HepG2 (cell line): ENCODE data around the gene CCZ1B. TPM values are rescaled to one million over a fixed set of nuclear protein-coding genes. Genes with fewer than 3 reads are reported as not detected.
"Not testable (repeated sequence)": the region's sequence is repeated elsewhere in the genome, so short reads cannot be mapped to it uniquely, and the experiment has no call there.

ENCODE experiments used
- ATAC-seq: fragments of 200-7000 bp; cut with Tn5 transposase; 3 replicates; pipeline ENCODE4 v1.9.1; 2020; ENCODE audit warnings: mild to moderate bottlenecking, moderate library complexity
- BruUV-seq: library from RNA; stranded (reverse); fragments of 400-500 nt; replicated peaks from 2 replicates; lab custom pipeline; 2021; lab: Mats Ljungman, UMichigan
- CTCF ChIA-PET: fragments of 300-600 bp; formaldehyde crosslinking; extraction: SDS; loops from one replicate; lab custom pipeline; 2021; ENCODE audit warnings: low total read pairs, inconsistent platforms, low intra/inter-chr PET ratio; lab: Yijun Ruan, JAX
- POLR2A ChIA-PET: fragments of 350-600 bp; sonication (Branson Sonifier 250); formaldehyde crosslinking; loops from one replicate; lab custom pipeline; 2020; ENCODE audit warnings: antibody characterized with exemption, inconsistent platforms; lab: Yijun Ruan, JAX
- DNase-seq: peaks from one replicate; pipeline ENCODE4 v3.0.0-alpha.2; 2015; ENCODE audit warnings: low spot score
- FAIRE-seq: peaks from 3 replicates; lab custom pipeline; 2011; peaks lifted over from hg19 to GRCh38; lab: Jason Lieb, UNC
- H2AFZ ChIP-seq: one replicate; pipeline ENCODE4 v1.6.1; 2011; ENCODE audit warnings: low read length, inconsistent platforms
- H3K27ac ChIP-seq: fragments of 300-600 bp; 3 replicates; pipeline ENCODE4 v1.8.0; 2011; ENCODE audit warnings: mixed run types, mild to moderate bottlenecking, mixed read lengths, low read length, inconsistent platforms; ENCODE audit not compliant: insufficient read depth; ENCODE audit errors: extremely low read length
- H3K27me3 ChIP-seq, 2 experiments: fragments of 200-600 bp in 1 of 2; 2 replicates in 1 of 2; 3 replicates in 1 of 2; pipeline versions ENCODE4 v1.6.0 to v1.8.0; 2011; ENCODE audit warnings: low read length in 2 of 2, mild to moderate bottlenecking in 2 of 2, moderate library complexity in 2 of 2, inconsistent platforms in 1 of 2; ENCODE audit not compliant: insufficient read depth in 2 of 2, control insufficient read depth in 1 of 2
- H3K36me3 ChIP-seq, 2 experiments: fragments of 200-600 bp in 1 of 2; replicated peaks in 1 of 2; 2 replicates in 1 of 2; 3 replicates in 1 of 2; pipeline versions ENCODE4 v1.5.1 to v1.8.0; 2011; ENCODE audit warnings: low read length in 2 of 2, inconsistent platforms in 1 of 2; ENCODE audit not compliant: insufficient read depth in 2 of 2, control insufficient read depth in 1 of 2
- H3K4me1 ChIP-seq: 2 replicates; pipeline ENCODE4 v1.5.1; 2012; ENCODE audit warnings: low read length, inconsistent platforms; ENCODE audit not compliant: insufficient read depth
- H3K4me2 ChIP-seq: 2 replicates; pipeline ENCODE4 v1.6.0; 2011; ENCODE audit warnings: low read depth, low read length, inconsistent platforms
- H3K4me3 ChIP-seq, 3 experiments: fragments of 200-600 bp in 1 of 3; sonication (generic), shearing (Covaris generic) in 1 of 3; replicated peaks in 1 of 3; 2 replicates each; pipeline ENCODE4 v1.5.1; 2011 to 2016; ENCODE audit warnings: low read length in 3 of 3, inconsistent platforms in 2 of 3, low read depth in 2 of 3, mild to moderate bottlenecking in 2 of 3, control low read depth in 1 of 3, mixed read lengths in 1 of 3; ENCODE audit not compliant: insufficient read depth in 1 of 3
- H3K79me2 ChIP-seq: one replicate; pipeline ENCODE4 v1.6.1; 2011; ENCODE audit warnings: low read length, inconsistent platforms; ENCODE audit not compliant: insufficient read depth
- H3K9ac ChIP-seq: 2 replicates; pipeline ENCODE4 v1.6.0; 2011; ENCODE audit warnings: mild to moderate bottlenecking, low read depth, low read length, inconsistent platforms; ENCODE audit not compliant: insufficient read depth
- H3K9me3 ChIP-seq: 2 replicates; pipeline ENCODE4 v1.5.1; 2012; ENCODE audit warnings: mild to moderate bottlenecking, low read length
- H4K20me1 ChIP-seq: 2 replicates; pipeline ENCODE4 v1.6.0; 2011; ENCODE audit warnings: inconsistent platforms, mild to moderate bottlenecking, low read length, moderate library complexity; ENCODE audit not compliant: insufficient read depth
- BORCS8-MEF2B ChIP-seq: sonication (generic); formaldehyde crosslinking; IDR thresholded peaks from 2 replicates; pipeline ENCODE4 v1.8.0; 2022; ENCODE audit warnings: mild to moderate bottlenecking, missing genetic modification reagents
- MYPOP ChIP-seq: sonication (generic); formaldehyde crosslinking; IDR thresholded peaks from 2 replicates; pipeline ENCODE4 v1.8.1; 2023; ENCODE audit warnings: mild to moderate bottlenecking, moderate library complexity, missing genetic modification reagents
- PAXIP1 ChIP-seq: sonication (generic); formaldehyde crosslinking; conservative IDR thresholded peaks from 2 replicates; pipeline ENCODE4 v1.4.0; 2020; ENCODE audit warnings: mild to moderate bottlenecking, missing genetic modification reagents, moderate library complexity
- POGK ChIP-seq: sonication (generic); formaldehyde crosslinking; conservative IDR thresholded peaks from 2 replicates; pipeline ENCODE4 v1.8.0; 2022; ENCODE audit warnings: mild to moderate bottlenecking, moderate library complexity, missing genetic modification reagents
- RXRB ChIP-seq: IDR thresholded peaks from 2 replicates; pipeline ENCODE4 v1.6.1; 2016; ENCODE audit warnings: borderline replicate concordance, missing genetic modification reagents, missing compliant biosample characterization
- SALL1 ChIP-seq: sonication (generic); formaldehyde crosslinking; IDR thresholded peaks from 2 replicates; pipeline ENCODE4 v1.8.0; 2022; ENCODE audit warnings: mild to moderate bottlenecking, missing genetic modification reagents
- SOX5 ChIP-seq: IDR thresholded peaks from 2 replicates; pipeline ENCODE4 v1.6.1; 2016; ENCODE audit warnings: borderline replicate concordance
- TFE3 ChIP-seq: IDR thresholded peaks from 2 replicates; pipeline ENCODE4 v1.6.1; 2016
- USF2 ChIP-seq, 2 experiments: sonication (generic) in 1 of 2; formaldehyde crosslinking in 1 of 2; IDR thresholded peaks; 2 replicates each; pipeline versions ENCODE4 v1.5.1 to v1.6.1; 2011 to 2020; ENCODE audit warnings: borderline replicate concordance in 1 of 2, low read depth in 1 of 2, low read length in 1 of 2, mild to moderate bottlenecking in 1 of 2, missing genetic modification reagents in 1 of 2, moderate library complexity in 1 of 2
- ZNF350 ChIP-seq: sonication (generic); formaldehyde crosslinking; IDR thresholded peaks from 2 replicates; pipeline ENCODE4 v1.4.0; 2020; ENCODE audit warnings: mild to moderate bottlenecking, low read depth, missing genetic modification reagents, borderline replicate concordance
- ZNF501 ChIP-seq: sonication (generic); formaldehyde crosslinking; IDR thresholded peaks from 2 replicates; pipeline ENCODE4 v1.5.1; 2020; ENCODE audit warnings: mild to moderate bottlenecking, moderate library complexity, missing genetic modification reagents
- ZNF644 ChIP-seq: IDR thresholded peaks from 2 replicates; pipeline ENCODE4 v1.6.1; 2016; ENCODE audit warnings: low read depth
- WGBS: methylation state at CpG from one replicate; pipeline ENCODE4 v1.1.6; 2017; ENCODE audit warnings: low lambda C conversion rate; 5-methylcytosine and 5-hydroxymethylcytosine counted together
- in situ Hi-C: cut with HindIII; loops from 2 replicates; pipeline ENCODE4 v1.10.0; 2017; ENCODE audit warnings: low pct_unique_long_range_greater_than_20kb; ENCODE audit not compliant: extremely low pct_ligation_motif_present
- intact Hi-C: fragments of 100-400 bp; cut with micrococcal nuclease; formaldehyde crosslinking; loops from one replicate; pipeline ENCODE4 v1.10.0; 2022; ENCODE audit not compliant: unreplicated experiment
- polyA plus RNA-seq, 8 experiments: library from polyadenylated mRNA; depleted of rRNA in 3 of 8; stranded (reverse) in 7 of 8; unstranded in 1 of 8; fragments of >200 nt; fragmentation: Illumina TruSeq in 4 of 8; extraction: Trizol in 4 of 8; gene quantifications; 2 replicates each; pipeline versions ENCODE4 v1.2.1 to v1.2.3, GENCODE V29; 2011 to 2016; ENCODE audit warnings: low read depth in 4 of 8, missing spikeins in 1 of 8, mixed read lengths in 1 of 8; ENCODE audit not compliant: insufficient read depth in 1 of 8
- total RNA-seq, 5 experiments: library from RNA; depleted of rRNA; stranded (reverse); fragments of >200 nt; fragmentation: Illumina TruSeq; extraction: Trizol; gene quantifications; 2 replicates each; pipeline ENCODE4 v1.2.3, GENCODE V29; 2016; ENCODE audit warnings: low read depth in 1 of 5

The CCZ1B gene
- total and polyA plus RNA-seq, 2 of the 13 experiments (the other 11 are each of a cell fraction or from before 2014, with no cell fraction given) = 24.4 to 50.0 TPM

- POLR2A ChIA-PET = interaction anchor here (1.7 kb wide), 1 partner anchor 15 kb away, joined by 11 read pairs; no protein-coding TSS in a partner anchor
- CTCF ChIA-PET, H3K79me2 ChIP-seq, H4K20me1 ChIP-seq, FAIRE-seq, H3K36me3 ChIP-seq, H3K27me3 ChIP-seq, BruUV-seq, H3K9me3 ChIP-seq, ATAC-seq, intact Hi-C loops, in situ Hi-C loops: not testable (repeated sequence)
- Histone ChIP-seq H3K4me1 (peaks cover 36% of the 10 kb centered on the region), H3K4me2 (peak overlapping the region; percentile 90), H3K9ac (peak overlapping the region; percentile 60), H3K27ac (peak overlapping the region; percentile 80), H2AFZ (peak overlapping the region; percentile 42), H3K4me3 (peak overlapping the region; percentile 18 to 61 (median 49); a peak in 5 of 6 replicates)
- WGBS = 1% methylated on average over 16 of the region's 16 CpGs
- DNase-seq = peak; percentile 17
- TF ChIP-seq ZNF644 (CRISPR knock-in tag) (0 out of 2 replicates have a peak, but pooled peaks have one; percentile 22), POGK (CRISPR knock-in tag) (0 out of 2 replicates have a peak, but pooled peaks have one; percentile 21), BORCS8-MEF2B (CRISPR knock-in tag) (peak; percentile 37; the same call in 1 of the 2 replicates), USF2 (IDR thresholded peaks at IDR 0.05; ENCODE audit: low read depth, low read length) (peak; percentile 62; the same call in 1 of the 2 replicates), USF2 (CRISPR knock-in tag; IDR thresholded peaks at IDR 0.05; ENCODE audit: borderline replicate concordance) (peak; percentile 91; the same call in 1 of the 2 replicates), SOX5 (CRISPR knock-in tag) (0 out of 2 replicates have a peak, but pooled peaks have one; percentile 37), SALL1 (CRISPR knock-in tag) (peak; percentile 64), ZNF350 (CRISPR knock-in tag) (peak; percentile 37; the same call in 1 of the 2 replicates), PAXIP1 (peak; percentile 60), ZNF501 (CRISPR knock-in tag) (peak; percentile 85), TFE3 (CRISPR knock-in tag) (peak; percentile 55), RXRB (peak; percentile 54), MYPOP (CRISPR knock-in tag) (peak; percentile 71)
Measured at GRCh38 chr7:6845971-6846449, 19.9 kb upstream of the CCZ1B start.
